Esophagus squamous epithelium (tissue), 5 donors: ENCODE results near the gene GPC5. TPM values are rescaled to one million over a fixed set of nuclear protein-coding genes. Genes with fewer than 3 reads are reported as not detected.

Experiments used
- DNase-seq: peaks from one replicate; lab custom pipeline; 2025; lab: John Stamatoyannopoulos, UW
- H3K27ac ChIP-seq, 4 donors: fragments of 200-600 bp; sonication (generic); one replicate each; pipeline ENCODE4 v1.5.1; 2016 to 2019; ENCODE audit warnings: mild to moderate bottlenecking in 1 of 4
- H3K27me3 ChIP-seq, 4 donors: fragments of 200-600 bp; sonication (generic); 1 replicate in 3 of 4; 2 replicates in 1 of 4; pipeline versions ENCODE4 v1.5.1 to v1.6.0; 2017 to 2021; ENCODE audit warnings: antibody characterized with exemption in 1 of 4
- H3K36me3 ChIP-seq, 3 donors: fragments of 200-600 bp; sonication (generic); one replicate each; pipeline ENCODE4 v1.5.1; 2016 to 2019
- H3K4me1 ChIP-seq, 3 donors: fragments of 200-600 bp; sonication (generic); one replicate each; pipeline ENCODE4 v1.5.1; 2017 to 2019
- H3K4me3 ChIP-seq, 4 donors: fragments of 200-600 bp; sonication (generic); 1 replicate in 3 of 4; 2 replicates in 1 of 4; pipeline ENCODE4 v1.5.1; 2016 to 2019; ENCODE audit warnings: mild to moderate bottlenecking in 2 of 4, moderate library complexity in 1 of 4
- H3K9me3 ChIP-seq, 3 donors: fragments of 200-600 bp; sonication (generic); one replicate each; pipeline ENCODE4 v1.5.1; 2016 to 2019
- POLR2A ChIP-seq, 4 donors: fragments of 450-650 bp; IDR thresholded peaks; one replicate each; pipeline ENCODE4 v1.6.1; 2017; ENCODE audit warnings: antibody characterized with exemption in 4 of 4, mild to moderate bottlenecking in 4 of 4, moderate library complexity in 3 of 4
- WGBS, 2 donors: methylation state at CpG; one replicate each; pipeline ENCODE4 v1.1.5; 2018; 5-methylcytosine and 5-hydroxymethylcytosine counted together
- intact Hi-C: fragments of 100-400 bp; cut with DNase I; formaldehyde crosslinking; loops from one replicate; pipeline ENCODE4 v1.15.0; 2022
- total RNA-seq, 4 donors: library from RNA; depleted of rRNA; stranded (reverse); fragments of >200 nt; gene quantifications; one replicate each; pipeline ENCODE4 v1.1.0, GENCODE V29; 2016
- TF ChIP-seq, protein P1 (sequence below), 6 experiments: fragments of 450-650 bp in 4 of 6; fragments of 200-600 bp in 2 of 6; sonication (generic) in 2 of 6; IDR thresholded peaks; one replicate each; pipeline ENCODE4 v1.5.1; 2016 to 2019; ENCODE audit warnings: antibody characterized with exemption in 6 of 6, mild to moderate bottlenecking in 4 of 6, moderate library complexity in 4 of 6
- donor health status: DM: yes; HTN: yes; CAD: no.

The GPC5 gene
- total RNA-seq, 4 donors from 2014 or later = not detected

DNA sequence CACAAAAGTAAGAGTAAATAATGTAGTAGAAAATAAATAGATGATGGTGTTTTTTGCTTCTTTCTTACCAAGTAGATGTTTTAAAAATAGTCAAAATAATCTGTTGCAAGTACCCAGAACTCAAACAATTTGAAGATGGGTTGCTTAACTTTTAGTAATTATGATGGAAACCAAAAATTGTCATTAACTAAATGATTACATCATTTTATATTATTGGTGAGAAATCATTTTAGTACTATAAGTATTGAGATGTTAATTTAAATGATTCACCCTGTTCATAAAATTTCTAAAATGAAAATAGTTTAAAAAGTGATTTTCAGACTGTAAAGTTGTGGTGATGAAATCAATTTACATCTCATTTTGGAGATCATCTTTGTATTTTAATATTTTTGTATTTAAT is 404.5 kb downstream of the GPC5 start:
- H3K4me1 ChIP-seq = no peaks in the 10 kb centered on the region
- no peaks in the 10 kb centered on the region for H3K9me3 ChIP-seq
- TF ChIP-seq, protein P1, sequence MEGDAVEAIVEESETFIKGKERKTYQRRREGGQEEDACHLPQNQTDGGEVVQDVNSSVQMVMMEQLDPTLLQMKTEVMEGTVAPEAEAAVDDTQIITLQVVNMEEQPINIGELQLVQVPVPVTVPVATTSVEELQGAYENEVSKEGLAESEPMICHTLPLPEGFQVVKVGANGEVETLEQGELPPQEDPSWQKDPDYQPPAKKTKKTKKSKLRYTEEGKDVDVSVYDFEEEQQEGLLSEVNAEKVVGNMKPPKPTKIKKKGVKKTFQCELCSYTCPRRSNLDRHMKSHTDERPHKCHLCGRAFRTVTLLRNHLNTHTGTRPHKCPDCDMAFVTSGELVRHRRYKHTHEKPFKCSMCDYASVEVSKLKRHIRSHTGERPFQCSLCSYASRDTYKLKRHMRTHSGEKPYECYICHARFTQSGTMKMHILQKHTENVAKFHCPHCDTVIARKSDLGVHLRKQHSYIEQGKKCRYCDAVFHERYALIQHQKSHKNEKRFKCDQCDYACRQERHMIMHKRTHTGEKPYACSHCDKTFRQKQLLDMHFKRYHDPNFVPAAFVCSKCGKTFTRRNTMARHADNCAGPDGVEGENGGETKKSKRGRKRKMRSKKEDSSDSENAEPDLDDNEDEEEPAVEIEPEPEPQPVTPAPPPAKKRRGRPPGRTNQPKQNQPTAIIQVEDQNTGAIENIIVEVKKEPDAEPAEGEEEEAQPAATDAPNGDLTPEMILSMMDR (IDR thresholded peaks at IDR 0.05) = no peak
- TF ChIP-seq POLR2A (IDR thresholded peaks at IDR 0.05) = no peak
- no peaks in the 10 kb centered on the region for H3K36me3 ChIP-seq
- H3K27me3 ChIP-seq = no peaks in the 10 kb centered on the region
- H3K4me3 ChIP-seq = no peak overlapping the region
- intact Hi-C loops = no loop called here
- DNase-seq = no peak
- no peak overlapping the region for H3K27ac ChIP-seq

DNA sequence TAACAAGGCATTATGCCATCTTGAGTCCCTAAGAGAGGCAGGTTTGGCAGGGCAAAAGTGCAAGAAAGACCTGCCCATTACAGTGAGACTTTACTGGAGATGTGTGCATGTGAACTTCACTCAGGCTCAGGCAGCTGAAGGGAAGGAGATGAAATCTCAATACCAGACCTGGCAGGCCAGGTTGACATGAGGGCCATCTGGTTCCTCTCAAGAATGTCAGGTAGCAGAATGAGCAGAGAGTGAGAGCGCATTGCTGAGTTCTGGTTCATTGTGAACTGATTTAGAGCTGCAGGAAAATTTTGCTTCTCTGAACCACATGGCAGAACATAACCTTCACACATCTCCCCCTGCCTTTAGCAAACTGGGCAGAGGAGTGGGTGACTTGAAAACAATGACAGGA is 406.3 kb downstream of the GPC5 start:
- intact Hi-C loops = no loop called here
- whole genome bisulfite sequencing, 2 donors = 64 to 88% methylated on average over 1 of the region's 1 CpG
- Histone ChIP-seq H3K4me1 (no peaks in the 10 kb centered on the region), H3K27me3 (no peaks in the 10 kb centered on the region), H3K4me3 (no peak overlapping the region), H3K36me3 (no peaks in the 10 kb centered on the region), H3K27ac (no peak overlapping the region), H3K9me3 (no peaks in the 10 kb centered on the region)
- TF ChIP-seq, protein P1 (IDR thresholded peaks at IDR 0.05) = no peak
- TF ChIP-seq POLR2A (IDR thresholded peaks at IDR 0.05) = no peak
- DNase-seq = no peak

DNA sequence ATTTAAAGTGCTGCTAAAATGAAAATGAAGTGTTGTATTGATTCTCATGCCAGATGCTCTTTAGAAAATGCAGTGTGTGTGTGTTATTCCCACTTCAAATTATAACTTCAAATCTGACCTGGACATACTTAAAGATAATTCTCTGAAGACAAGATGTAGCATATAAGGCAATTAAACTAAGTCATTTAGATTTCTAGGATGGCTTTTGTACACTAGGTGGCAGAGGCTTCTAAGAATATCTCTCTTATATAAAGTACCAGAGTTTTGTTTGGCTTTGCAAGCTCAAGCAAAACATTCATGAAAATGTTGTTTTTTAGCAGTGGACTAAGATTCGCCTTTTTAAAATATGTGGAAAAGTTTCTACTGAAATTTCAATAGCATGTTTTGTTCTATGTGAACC is 407.2 kb downstream of the GPC5 start:
- Histone ChIP-seq H3K27ac (no peak overlapping the region), H3K4me1 (no peaks in the 10 kb centered on the region), H3K9me3 (no peaks in the 10 kb centered on the region), H3K36me3 (no peaks in the 10 kb centered on the region), H3K27me3 (no peaks in the 10 kb centered on the region), H3K4me3 (no peak overlapping the region)
- 59 to 72% methylated on average over 1 of the region's 1 CpG for WGBS, 2 donors
- no peak for TF ChIP-seq POLR2A (IDR thresholded peaks at IDR 0.05)
- TF ChIP-seq, protein P1 (IDR thresholded peaks at IDR 0.05) = no peak
- intact Hi-C loops = no loop called here
- no peak for DNase-seq

DNA sequence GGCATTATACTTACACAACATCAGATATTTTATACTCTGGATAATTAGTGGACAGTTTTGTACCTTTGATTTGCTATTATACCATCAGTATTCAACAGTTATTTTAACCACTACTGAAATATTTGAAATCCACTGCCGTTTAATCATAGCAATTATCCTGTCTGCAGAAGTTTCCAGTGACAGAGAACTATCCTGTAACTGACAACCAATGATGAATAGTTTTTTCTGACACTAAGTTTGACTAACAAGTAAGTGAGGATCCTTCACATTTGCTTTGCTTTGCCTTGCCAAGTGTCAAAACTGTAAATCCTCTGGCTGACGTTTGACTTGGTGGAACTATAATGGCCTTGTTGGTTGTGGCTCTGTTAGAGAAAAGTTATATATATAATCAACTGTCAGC is 410.7 kb downstream of the GPC5 start:
- Histone ChIP-seq H3K4me3 (no peak overlapping the region), H3K27me3 (no peaks in the 10 kb centered on the region), H3K36me3 (no peaks in the 10 kb centered on the region), H3K9me3 (no peaks in the 10 kb centered on the region), H3K27ac (no peak overlapping the region), H3K4me1 (no peaks in the 10 kb centered on the region)
- 51 to 52% methylated on average over 2 of the region's 2 CpGs for WGBS, 2 donors
- intact Hi-C loops = no loop called here
- no peak for TF ChIP-seq POLR2A (IDR thresholded peaks at IDR 0.05)
- TF ChIP-seq, protein P1 (IDR thresholded peaks at IDR 0.05) = no peak
- no peak for DNase-seq

DNA sequence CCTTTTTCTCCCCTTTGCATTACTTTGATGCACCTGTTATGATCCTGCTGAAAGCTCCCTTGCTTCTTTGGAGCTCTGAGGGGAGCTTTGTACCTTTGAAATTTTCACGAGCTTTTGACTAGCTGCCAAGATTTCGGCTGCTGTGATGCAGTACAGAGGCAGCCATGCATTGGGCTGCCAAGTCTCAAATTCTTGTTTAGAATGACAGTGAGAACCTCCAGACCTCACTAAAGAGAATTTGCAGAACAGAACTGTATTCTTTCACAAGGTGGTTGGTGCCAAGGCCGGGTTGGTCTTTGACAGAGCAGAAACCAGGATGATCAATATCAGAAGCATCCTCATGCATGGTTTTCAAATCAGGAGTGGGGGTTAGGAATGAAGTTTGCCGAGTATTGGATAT is 414.8 kb downstream of the GPC5 start:
- DNase-seq = no peak
- TF ChIP-seq, protein P1 (IDR thresholded peaks at IDR 0.05) = no peak
- TF ChIP-seq POLR2A (IDR thresholded peaks at IDR 0.05) = no peak
- 34 to 35% methylated on average over 4 of the region's 4 CpGs for WGBS, 2 donors
- no peaks in the 10 kb centered on the region for H3K9me3 ChIP-seq
- H3K4me1 ChIP-seq = no peaks in the 10 kb centered on the region
- no peak overlapping the region for H3K27ac ChIP-seq
- intact Hi-C loops = no loop called here
- no peak overlapping the region for H3K4me3 ChIP-seq
- H3K36me3 ChIP-seq = no peaks in the 10 kb centered on the region
- H3K27me3 ChIP-seq = no peaks in the 10 kb centered on the region
